GM21447 (cell line): ENCODE results near the gene TOMT.

Experiments used
- ATAC-seq: cut with Tn5 transposase; IDR thresholded peaks from one replicate; pipeline ENCODE4 v1.9.1; 2021; ENCODE audit not compliant: unreplicated experiment

TOMT gene

DNA sequence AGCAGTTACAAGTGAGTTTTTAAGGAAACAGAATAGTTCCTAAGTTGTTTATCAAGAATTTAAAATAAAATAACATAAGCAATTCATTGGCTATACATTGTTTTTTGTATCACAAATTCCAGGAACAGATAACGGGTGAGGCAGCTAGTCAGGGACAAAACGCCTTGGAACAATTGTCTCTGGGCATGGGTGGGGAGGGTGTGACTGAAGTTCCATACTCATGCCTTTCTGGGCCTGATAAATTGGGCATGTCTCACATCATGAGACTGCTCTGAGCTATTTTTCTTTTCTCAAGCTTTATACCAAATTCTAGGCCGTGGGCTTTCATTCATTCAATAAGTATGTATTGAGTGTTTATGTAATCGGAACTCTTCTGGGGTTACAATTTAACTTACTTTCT is 51.4 kb downstream of the TOMT start:
- ATAC-seq = no peak
